Prostate gland (tissue), 2 donors: ENCODE data around the gene CNTN4.

ENCODE experiments used
- POLR2A ChIP-seq: fragments of 450-650 bp; IDR thresholded peaks from one replicate; pipeline ENCODE4 v1.6.1; 2016; ENCODE audit warnings: antibody characterized with exemption, mild to moderate bottlenecking
- POLR2AphosphoS5 ChIP-seq: sonication (generic); formaldehyde crosslinking; IDR thresholded peaks from one replicate; pipeline ENCODE4 v1.6.1; 2017; ENCODE audit warnings: antibody characterized with exemption
- TF ChIP-seq, protein P1 (sequence below), 4 experiments: fragments of 200-600 bp in 2 of 4; fragments of 450-650 bp in 2 of 4; sonication (generic) in 2 of 4; IDR thresholded peaks; 1 replicate in 3 of 4; 2 replicates in 1 of 4; pipeline ENCODE4 v1.5.1; 2016 to 2019; ENCODE audit warnings: antibody characterized with exemption in 4 of 4, mild to moderate bottlenecking in 2 of 4, moderate library complexity in 2 of 4

DNA sequence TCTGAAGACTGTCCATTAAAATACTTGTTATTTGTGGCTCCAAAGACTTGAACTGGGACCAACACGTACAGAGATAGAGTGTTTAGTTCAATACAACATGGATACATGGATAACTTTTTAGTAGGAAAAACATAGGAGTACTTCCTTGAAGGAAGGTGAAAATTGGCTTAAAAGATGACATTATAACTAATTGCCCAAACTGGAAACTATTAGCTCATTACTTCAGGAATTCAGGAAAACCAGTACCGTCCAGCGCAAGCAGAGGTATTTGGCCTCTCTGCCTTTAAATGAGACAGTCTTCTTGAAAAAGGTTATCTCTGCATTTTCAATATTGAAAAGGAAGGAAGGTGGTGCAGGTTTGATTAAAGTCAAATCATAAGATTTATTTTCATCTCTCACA is 777.0 kb downstream of the CNTN4 start:
- TF ChIP-seq POLR2A (no peak), POLR2AphosphoS5 (no peak)
- TF ChIP-seq, protein P1, sequence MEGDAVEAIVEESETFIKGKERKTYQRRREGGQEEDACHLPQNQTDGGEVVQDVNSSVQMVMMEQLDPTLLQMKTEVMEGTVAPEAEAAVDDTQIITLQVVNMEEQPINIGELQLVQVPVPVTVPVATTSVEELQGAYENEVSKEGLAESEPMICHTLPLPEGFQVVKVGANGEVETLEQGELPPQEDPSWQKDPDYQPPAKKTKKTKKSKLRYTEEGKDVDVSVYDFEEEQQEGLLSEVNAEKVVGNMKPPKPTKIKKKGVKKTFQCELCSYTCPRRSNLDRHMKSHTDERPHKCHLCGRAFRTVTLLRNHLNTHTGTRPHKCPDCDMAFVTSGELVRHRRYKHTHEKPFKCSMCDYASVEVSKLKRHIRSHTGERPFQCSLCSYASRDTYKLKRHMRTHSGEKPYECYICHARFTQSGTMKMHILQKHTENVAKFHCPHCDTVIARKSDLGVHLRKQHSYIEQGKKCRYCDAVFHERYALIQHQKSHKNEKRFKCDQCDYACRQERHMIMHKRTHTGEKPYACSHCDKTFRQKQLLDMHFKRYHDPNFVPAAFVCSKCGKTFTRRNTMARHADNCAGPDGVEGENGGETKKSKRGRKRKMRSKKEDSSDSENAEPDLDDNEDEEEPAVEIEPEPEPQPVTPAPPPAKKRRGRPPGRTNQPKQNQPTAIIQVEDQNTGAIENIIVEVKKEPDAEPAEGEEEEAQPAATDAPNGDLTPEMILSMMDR (IDR thresholded peaks at IDR 0.05), result no peak
